GM18502 (cell line): ENCODE data around the gene MRPS23.
"Not testable (repeated sequence)": the region's sequence is repeated elsewhere in the genome, so short reads cannot be mapped to it uniquely, and the experiment has no call there.

Source experiments
- ATAC-seq: cut with Tn5 transposase; IDR thresholded peaks from one replicate; pipeline ENCODE4 v1.9.1; 2021; ENCODE audit warnings: mild to moderate bottlenecking; ENCODE audit not compliant: unreplicated experiment, poor library complexity

Gene MRPS23

DNA sequence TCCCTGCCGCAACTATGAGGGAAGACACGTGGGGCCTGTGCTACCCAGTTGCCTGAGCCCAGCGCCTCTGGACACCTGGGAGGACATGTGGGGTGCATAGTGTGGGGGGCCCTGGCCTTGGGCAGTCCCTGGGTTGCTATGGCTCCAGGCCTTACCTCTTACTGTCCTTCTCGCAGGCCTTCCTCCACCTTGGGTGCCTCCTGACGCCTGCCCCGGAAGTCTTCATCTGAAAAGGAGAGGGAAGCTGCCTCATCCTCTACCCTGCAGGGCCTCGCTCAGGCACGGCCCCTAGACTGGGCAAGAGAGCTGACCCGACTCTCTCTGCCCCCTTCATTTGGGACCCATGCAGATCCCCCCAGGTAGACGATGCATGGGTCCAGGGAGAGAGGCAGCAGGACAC is 16.5 kb upstream of the MRPS23 start:
- ATAC-seq, result no peak

- no peak for ATAC-seq
Observed at GRCh38 chr17:57864273-57864672, 14.4 kb upstream of the MRPS23 start.

- no peak for ATAC-seq
Observed at GRCh38 chr17:57862694-57863667, 13.1 kb upstream of the MRPS23 start.

DNA sequence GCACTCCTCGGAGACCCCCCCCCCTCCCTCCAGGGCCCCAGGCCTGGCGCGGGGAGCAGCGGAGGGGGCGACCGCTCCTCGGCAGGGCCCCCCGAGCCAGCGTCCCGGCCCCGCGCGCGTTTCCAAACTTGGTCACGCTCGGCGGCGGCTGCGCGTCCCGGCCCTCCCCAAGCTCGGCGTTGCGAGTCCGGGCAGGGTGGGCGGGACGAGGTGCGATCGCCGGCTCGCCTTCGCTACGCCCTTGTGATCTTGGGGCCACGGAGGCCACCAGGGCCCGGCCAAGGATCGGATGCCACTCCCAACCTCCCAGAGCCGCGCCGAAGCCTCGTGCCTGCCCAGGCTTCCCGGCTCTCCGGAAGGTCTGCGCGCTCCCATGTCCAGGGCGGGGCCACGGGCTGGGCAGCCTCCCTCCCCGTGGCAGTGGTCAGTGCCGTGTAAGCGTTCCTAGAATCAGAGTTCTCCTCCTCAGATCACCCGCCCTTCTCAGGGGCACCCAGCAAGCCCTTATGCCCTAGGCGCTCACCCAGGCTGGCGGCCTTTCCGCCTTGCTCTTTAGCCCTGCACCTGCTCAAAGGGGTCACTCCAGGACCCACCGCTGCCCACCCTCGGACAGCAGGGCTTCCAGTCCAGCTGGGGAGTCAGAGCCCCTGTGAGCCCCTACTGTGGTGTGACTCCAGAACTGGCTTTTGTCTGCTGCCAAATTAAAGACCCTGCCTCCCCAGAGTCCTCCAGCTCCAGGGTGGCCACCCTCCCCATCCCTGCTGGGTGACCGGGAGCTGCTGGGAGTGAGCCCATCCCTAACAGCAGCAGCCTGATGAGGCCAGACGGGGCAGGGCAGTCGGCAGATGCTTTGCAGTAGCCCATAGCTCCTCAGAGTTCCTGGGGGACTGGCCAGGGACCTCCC is 12.2 kb upstream of the MRPS23 start:
- no peak for ATAC-seq

- no peak for ATAC-seq
Observed at GRCh38 chr17:57861000-57861789, 11.4 kb upstream of the MRPS23 start.

DNA sequence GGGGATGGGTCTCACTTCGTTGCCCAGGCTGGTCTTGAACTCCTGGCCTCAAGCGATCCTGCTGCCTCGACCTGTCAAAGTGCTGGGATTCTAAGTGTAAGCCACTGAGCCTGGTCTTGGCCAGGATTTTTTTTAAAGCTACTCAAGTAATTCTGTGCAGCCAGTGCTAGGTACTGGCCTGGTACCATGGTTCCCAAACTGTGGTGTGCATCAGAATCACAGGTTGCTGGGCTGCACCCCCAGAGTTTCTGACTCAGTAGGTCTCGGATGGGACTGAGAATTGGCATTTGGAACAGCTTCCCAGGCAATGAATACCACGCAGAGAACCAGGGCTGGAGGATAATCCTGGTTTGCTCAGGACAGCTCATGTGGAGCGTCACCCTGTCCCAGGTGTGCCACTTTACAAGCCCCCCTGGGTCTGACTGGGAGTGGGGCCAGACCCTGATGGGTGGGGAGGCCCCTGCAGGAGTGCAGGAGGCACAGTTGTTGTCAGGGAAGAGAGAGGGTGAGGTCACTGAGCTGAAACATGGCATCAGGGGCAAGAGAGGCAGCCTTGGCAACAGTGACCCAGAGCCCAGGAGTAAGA is 10.7 kb upstream of the MRPS23 start:
- no peak for ATAC-seq

- no peak for ATAC-seq
Observed at GRCh38 chr17:57859601-57860413, 10.0 kb upstream of the MRPS23 start.

DNA sequence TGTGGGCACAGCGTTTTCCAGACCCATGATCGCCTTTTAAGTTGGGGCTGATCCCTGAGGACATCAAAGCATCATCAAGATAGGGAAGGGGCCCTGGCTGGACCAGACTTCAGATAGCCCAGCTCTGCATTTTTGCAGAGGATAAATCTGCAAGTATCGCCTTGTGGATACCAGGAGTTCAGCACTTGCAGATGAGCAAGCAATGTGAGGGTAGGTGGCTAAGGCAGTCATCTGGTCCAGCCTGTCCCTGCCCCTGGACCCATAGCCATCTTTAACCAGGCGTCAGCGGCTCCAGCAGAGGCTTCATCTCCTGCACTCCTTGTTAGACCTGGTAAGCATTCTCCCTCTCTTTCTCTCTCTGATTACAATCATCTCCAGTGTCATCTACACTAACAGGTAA is 9.0 kb upstream of the MRPS23 start:
- ATAC-seq, result no peak

DNA sequence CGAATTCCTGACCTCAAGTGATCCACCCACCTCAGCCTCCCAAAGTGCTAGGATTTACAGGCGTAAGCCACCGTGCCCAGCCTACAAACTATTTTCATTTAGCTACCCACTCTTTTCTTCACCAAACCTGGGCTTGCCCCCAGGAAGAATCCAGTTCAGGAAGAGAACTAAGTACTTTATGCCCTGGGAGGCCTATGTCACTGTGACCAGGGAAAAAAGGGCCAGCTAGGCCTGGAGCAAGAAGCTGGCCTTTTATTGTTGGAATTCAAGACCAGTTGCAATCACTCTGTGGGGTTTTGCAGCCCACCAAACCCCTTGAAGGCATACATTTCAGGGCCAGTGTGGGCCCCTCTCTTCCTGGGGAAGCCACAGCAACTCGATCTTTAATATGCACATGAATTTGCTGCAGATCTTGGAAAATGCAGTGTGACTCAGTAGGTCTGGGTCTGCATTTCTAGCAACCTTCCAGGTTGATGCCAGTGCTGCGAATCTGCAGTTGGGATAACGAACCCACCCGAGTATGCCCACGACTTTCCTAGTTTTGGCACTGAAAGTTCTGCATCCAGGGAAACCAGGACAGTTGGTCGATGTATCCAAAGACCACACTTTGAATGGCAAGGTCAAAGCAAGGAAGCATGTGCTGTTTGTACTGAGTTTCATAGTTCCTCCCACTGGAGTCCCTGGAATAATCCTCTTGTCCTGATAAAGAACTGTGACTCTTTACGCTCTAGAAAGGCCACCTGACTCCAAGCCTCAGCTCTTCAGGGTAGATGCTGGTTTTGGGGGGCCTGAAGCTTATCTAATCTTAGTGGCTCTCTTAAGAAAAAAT is 7.2 kb upstream of the MRPS23 start:
- no peak for ATAC-seq

- no peak for ATAC-seq
Observed at GRCh38 chr17:57855391-57856035, 5.7 kb upstream of the MRPS23 start.

DNA sequence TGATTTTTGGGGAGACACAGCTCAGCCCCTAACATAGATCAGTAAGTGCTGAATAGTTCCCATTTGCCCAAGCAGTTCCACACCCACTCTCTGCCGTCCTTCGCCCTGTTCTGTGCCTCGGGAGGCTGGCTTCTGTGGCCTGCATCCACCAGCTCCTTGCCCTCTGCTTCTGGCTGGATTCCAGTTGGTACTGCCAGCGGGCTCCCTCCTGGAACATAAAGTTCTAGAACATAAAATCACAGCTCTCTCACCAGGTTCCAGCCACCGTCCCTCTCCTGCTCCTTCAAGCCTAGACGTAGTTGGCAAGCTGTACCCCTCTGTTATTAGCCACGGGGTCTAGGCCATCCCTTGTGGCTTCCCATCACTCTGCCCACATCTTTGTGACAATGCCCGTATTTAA is 3.9 kb upstream of the MRPS23 start:
- ATAC-seq, result no peak

DNA sequence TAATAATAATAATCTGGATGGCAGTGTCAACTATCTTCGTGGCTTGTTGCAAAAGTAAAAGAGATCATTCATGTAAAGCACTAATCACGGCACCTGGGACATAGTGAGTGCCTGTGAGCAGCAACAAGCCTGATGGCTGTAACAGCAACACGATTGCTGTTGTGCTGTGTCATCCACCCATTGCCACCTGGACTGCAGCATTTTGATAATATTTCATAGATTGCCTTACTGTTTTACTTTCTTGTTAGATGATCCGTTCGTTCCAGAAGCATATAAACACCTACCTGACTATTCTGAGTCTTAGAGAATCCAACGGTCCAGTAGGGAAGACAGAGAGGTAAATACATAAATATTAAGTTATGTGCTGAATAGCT is 3.1 kb upstream of the MRPS23 start:
- ATAC-seq, result no peak

GRCh38 chr17:57852092-57852954 is 2.5 kb upstream of the MRPS23 start:
- ATAC-seq, result no peak

DNA sequence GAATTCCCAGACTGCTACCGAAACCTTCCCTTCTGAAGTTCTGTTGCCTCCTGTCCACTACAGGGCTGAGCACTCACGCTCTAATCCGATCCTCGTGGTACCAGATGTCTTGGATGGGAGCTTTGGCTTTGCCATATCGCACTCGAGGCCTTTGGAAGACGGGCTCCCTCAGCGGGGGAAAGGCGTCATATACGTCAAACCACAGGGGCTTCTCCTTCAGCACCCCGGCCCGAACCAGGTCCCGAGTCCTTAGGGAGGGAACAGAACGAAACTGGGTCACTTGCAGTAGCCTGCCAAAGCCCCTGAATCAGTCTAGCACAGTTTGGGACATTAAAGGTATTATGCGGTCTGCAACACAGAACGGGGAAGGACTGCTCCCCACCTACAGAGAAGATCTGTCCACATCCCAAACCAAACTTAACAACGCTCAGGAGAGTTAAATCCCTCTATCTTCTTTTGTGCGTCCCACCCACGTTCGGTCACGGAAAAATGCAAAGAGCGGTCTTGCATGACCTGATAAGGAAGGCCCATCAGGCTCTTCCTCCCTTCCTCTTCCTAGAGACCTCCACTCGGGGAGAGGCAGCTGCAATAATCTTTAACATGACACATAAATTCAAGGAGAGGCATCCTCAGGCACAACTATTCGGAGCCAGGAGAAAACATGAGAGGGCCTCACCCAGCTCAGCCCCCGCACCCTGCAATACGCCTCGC is 526 bp downstream of the MRPS23 start:
- no peak for ATAC-seq

- not testable (repeated sequence) for ATAC-seq
Observed at GRCh38 chr17:57846056-57846945, 3.5 kb downstream of the MRPS23 start.
